PC-3 (cell line): ENCODE data around the gene MAPK8IP1. TPM values are rescaled to one million over a fixed set of nuclear protein-coding genes. Genes with fewer than 3 reads are reported as not detected.

Experiments
- ATAC-seq: fragments of 200-7000 bp; cut with Tn5 transposase; 2 replicates; pipeline ENCODE4 v1.9.1; 2020; ENCODE audit warnings: mild to moderate bottlenecking, moderate library complexity
- BruUV-seq: library from RNA; stranded (reverse); fragments of 400-500 nt; replicated peaks from 2 replicates; lab custom pipeline; 2021; lab: Mats Ljungman, UMichigan
- CTCF ChIA-PET: fragments of 300-600 bp; sonication (Branson Sonifier 250); formaldehyde crosslinking; loops from one replicate; lab custom pipeline; 2022; ENCODE audit warnings: antibody characterized with exemption; lab: Charles Lee
- POLR2A ChIA-PET: fragments of 300-600 bp; sonication (Branson Sonifier 250); formaldehyde crosslinking; loops from one replicate; lab custom pipeline; 2022; ENCODE audit warnings: antibody characterized with exemption; ENCODE audit not compliant: unreplicated experiment; lab: Charles Lee
- DNase-seq: peaks from one replicate; pipeline ENCODE4 v3.0.0-alpha.2; 2015
- H2AFZ ChIP-seq: fragments of 300-600 bp; sonication (generic); 2 replicates; pipeline ENCODE4 v1.6.0; 2016; ENCODE audit warnings: antibody characterized with exemption, low read length
- H3F3A ChIP-seq: fragments of 300-600 bp; sonication (generic); one replicate; pipeline ENCODE4 v1.6.0; 2017; ENCODE audit warnings: antibody characterized with exemption, low read length, control low read depth, mild to moderate bottlenecking; ENCODE audit not compliant: unreplicated experiment
- H3K27ac ChIP-seq: fragments of 300-600 bp; sonication (generic); 2 replicates; pipeline ENCODE4 v1.5.1; 2016; ENCODE audit warnings: mild to moderate bottlenecking, low read length
- H3K27me3 ChIP-seq: fragments of 300-600 bp; sonication (generic); 2 replicates; pipeline ENCODE4 v1.6.1; 2016; ENCODE audit warnings: low read length, mixed read lengths
- H3K36me3 ChIP-seq: fragments of 300-600 bp; sonication (generic); 2 replicates; pipeline ENCODE4 v1.6.1; 2016; ENCODE audit warnings: low read depth, mixed run types, low read length, mixed read lengths
- H3K4me1 ChIP-seq: fragments of 300-600 bp; sonication (generic); 2 replicates; pipeline ENCODE4 v1.5.1; 2016; ENCODE audit warnings: low read length; ENCODE audit not compliant: insufficient read depth
- H3K4me2 ChIP-seq: fragments of 300-600 bp; sonication (generic); 2 replicates; pipeline ENCODE4 v1.6.0; 2016; ENCODE audit warnings: low read length
- H3K4me3 ChIP-seq: fragments of 300-600 bp; sonication (generic); 2 replicates; pipeline ENCODE4 v1.5.1; 2016; ENCODE audit warnings: mild to moderate bottlenecking, low read length, mixed read lengths
- H3K79me2 ChIP-seq: fragments of 300-600 bp; sonication (generic); 2 replicates; pipeline ENCODE4 v1.6.1; 2017; ENCODE audit warnings: low read length, mixed read lengths
- H3K9ac ChIP-seq: fragments of 300-600 bp; sonication (generic); 2 replicates; pipeline ENCODE4 v1.6.0; 2016; ENCODE audit warnings: mild to moderate bottlenecking, low read length
- H3K9me2 ChIP-seq: fragments of 300-600 bp; sonication (generic); replicated peaks from 2 replicates; pipeline ENCODE4 v1.6.1; 2016; ENCODE audit warnings: mixed run types, low read length, mixed read lengths
- H3K9me3 ChIP-seq: fragments of 300-600 bp; sonication (generic); 2 replicates; pipeline ENCODE4 v1.6.1; 2016; ENCODE audit warnings: low read length, mixed read lengths
- H4K20me1 ChIP-seq: fragments of 300-600 bp; sonication (generic); 2 replicates; pipeline ENCODE4 v1.6.1; 2016; ENCODE audit warnings: low read length, mixed read lengths
- CTCF ChIP-seq: fragments of 300-600 bp; sonication (generic); conservative IDR thresholded peaks from 2 replicates; pipeline ENCODE4 v1.5.1; 2017; ENCODE audit warnings: antibody characterized with exemption, low read depth, mild to moderate bottlenecking, low read length
- EZH2 ChIP-seq: fragments of 300-600 bp; sonication (generic); IDR thresholded peaks from one replicate; pipeline ENCODE4 v1.6.1; 2017; ENCODE audit warnings: antibody characterized with exemption, mild to moderate bottlenecking, low read length; ENCODE audit not compliant: unreplicated experiment
- EZH2phosphoT487 ChIP-seq: fragments of 300-600 bp; sonication (generic); IDR thresholded peaks from 2 replicates; pipeline ENCODE4 v1.6.1; 2018; ENCODE audit warnings: mild to moderate bottlenecking, antibody characterized with exemption, low read length, borderline replicate concordance
- intact Hi-C: fragments of 100-400 bp; cut with micrococcal nuclease; formaldehyde crosslinking; loops from 2 replicates; pipeline ENCODE4 v1.9.0; 2023
- total RNA-seq: library from RNA; depleted of rRNA; stranded (reverse); fragments of >200 nt; gene quantifications from 2 replicates; pipeline ENCODE4 v1.2.3, GENCODE V29; 2014

MAPK8IP1 gene
- total RNA-seq, 1 experiment from 2014 or later, result 7.1 TPM

- no peak overlapping the region for H3K4me2 ChIP-seq
- ATAC-seq, result no peak
- peaks cover 7% of the 10 kb centered on the region; the same call in 1 of the 2 replicates for H3K4me1 ChIP-seq
- CTCF ChIA-PET, result no interaction called here
- H4K20me1 ChIP-seq, result no peaks in the 10 kb centered on the region
- H3K27me3 ChIP-seq, result no peaks in the 10 kb centered on the region
- BruUV-seq, result no TSS peak
- intact Hi-C loops, result no loop called here
- no peak overlapping the region for H3K27ac ChIP-seq
- H3K9ac ChIP-seq, result no peak overlapping the region
- H3K36me3 ChIP-seq, result no peaks in the 10 kb centered on the region
- no peaks in the 10 kb centered on the region for H3F3A ChIP-seq
- no peaks in the 10 kb centered on the region for H3K9me2 ChIP-seq
- no peaks in the 10 kb centered on the region for H3K9me3 ChIP-seq
- POLR2A ChIA-PET, result no interaction called here
- no peak overlapping the region for H2AFZ ChIP-seq
- DNase-seq, result no peak
- no peaks in the 10 kb centered on the region for H3K79me2 ChIP-seq
- TF ChIP-seq CTCF, result no peak
- no peak for TF ChIP-seq EZH2
- TF ChIP-seq EZH2phosphoT487, result no peak
- H3K4me3 ChIP-seq, result no peak overlapping the region
These were observed 48.6 kb downstream of the MAPK8IP1 start for GRCh38 chr11:45933846-45934579.

- ATAC-seq, result no peak
These were observed 49.3 kb downstream of the MAPK8IP1 start for GRCh38 chr11:45934580-45935318.

More at GRCh38 chr11:45934580-45935318, 49.3 kb downstream of the MAPK8IP1 start:
- no peak for TF ChIP-seq CTCF
- no peak for TF ChIP-seq EZH2
- TF ChIP-seq EZH2phosphoT487, result no peak
- H3K4me1 ChIP-seq, result peaks cover 6% of the 10 kb centered on the region; the same call in 1 of the 2 replicates
- H3K4me2 ChIP-seq, result no peak overlapping the region
- no peaks in the 10 kb centered on the region for H3K9me2 ChIP-seq
- no peaks in the 10 kb centered on the region for H4K20me1 ChIP-seq
- POLR2A ChIA-PET, result no interaction called here
- CTCF ChIA-PET, result no interaction called here
- H3K79me2 ChIP-seq, result no peaks in the 10 kb centered on the region
- intact Hi-C loops, result no loop called here
- BruUV-seq, result no TSS peak
- DNase-seq, result no peak
- H3K9ac ChIP-seq, result no peak overlapping the region
- H3K27ac ChIP-seq, result no peak overlapping the region
- H3K9me3 ChIP-seq, result no peaks in the 10 kb centered on the region
- H3K4me3 ChIP-seq, result no peak overlapping the region
- no peaks in the 10 kb centered on the region for H3K27me3 ChIP-seq
- H3F3A ChIP-seq, result no peaks in the 10 kb centered on the region
- H3K36me3 ChIP-seq, result no peaks in the 10 kb centered on the region
- H2AFZ ChIP-seq, result no peak overlapping the region
